ENCODE data around the gene CRIP3.

Gene CRIP3

GRCh38 chr6:43287717-43288679 lies 20.6 kb downstream of the CRIP3 start:
- DNase-seq (ENCODE audit: low read depth), result no peak

- no peak for DNase-seq (ENCODE audit: low read depth)
These were observed 21.5 kb downstream of the CRIP3 start for GRCh38 chr6:43286980-43287716.

- DNase-seq (ENCODE audit: low read depth), result no peak
These were observed 22.1 kb downstream of the CRIP3 start for GRCh38 chr6:43286456-43286979.

- no peak for DNase-seq (ENCODE audit: low read depth)
These were observed 22.8 kb downstream of the CRIP3 start for GRCh38 chr6:43285832-43286231.

- DNase-seq (ENCODE audit: low read depth), result no peak
These were observed 23.4 kb downstream of the CRIP3 start for GRCh38 chr6:43284991-43285781.

GRCh38 chr6:43283905-43284304 lies 24.7 kb downstream of the CRIP3 start:
- DNase-seq (ENCODE audit: low read depth), result no peak

GRCh38 chr6:43283514-43283901 lies 25.1 kb downstream of the CRIP3 start:
- DNase-seq (ENCODE audit: low read depth), result no peak

GRCh38 chr6:43282636-43283513 lies 25.8 kb downstream of the CRIP3 start:
- DNase-seq (ENCODE audit: low read depth), result no peak

GRCh38 chr6:43282060-43282459 lies 26.6 kb downstream of the CRIP3 start:
- no peak for DNase-seq (ENCODE audit: low read depth)

GRCh38 chr6:43280234-43280633 lies 28.4 kb downstream of the CRIP3 start:
- DNase-seq (ENCODE audit: low read depth), result no peak

GRCh38 chr6:43278524-43279078 lies 30.0 kb downstream of the CRIP3 start:
- DNase-seq (ENCODE audit: low read depth), result no peak

- DNase-seq (ENCODE audit: low read depth), result no peak
These were observed 30.7 kb downstream of the CRIP3 start for GRCh38 chr6:43277643-43278523.

- no peak for DNase-seq (ENCODE audit: low read depth)
These were observed 31.4 kb downstream of the CRIP3 start for GRCh38 chr6:43277306-43277642.

- DNase-seq (ENCODE audit: low read depth), result no peak
These were observed 31.9 kb downstream of the CRIP3 start for GRCh38 chr6:43276577-43277305.

- DNase-seq (ENCODE audit: low read depth), result no peak
These were observed 32.6 kb downstream of the CRIP3 start for GRCh38 chr6:43275801-43276576.

GRCh38 chr6:43274916-43275597 lies 33.6 kb downstream of the CRIP3 start:
- no peak for DNase-seq (ENCODE audit: low read depth)

GRCh38 chr6:43274127-43274915 lies 34.3 kb downstream of the CRIP3 start:
- DNase-seq (ENCODE audit: low read depth), result no peak
